Loucy (cell line): ENCODE measurements around the gene GPT2.

Source experiments
- H2AFZ ChIP-seq: fragments of 200-600 bp; sonication (generic); 2 replicates; pipeline ENCODE4 v1.6.0; 2016; ENCODE audit warnings: antibody characterized with exemption, mild to moderate bottlenecking, low read length, moderate library complexity
- H3F3A ChIP-seq: fragments of 200-600 bp; 2 replicates; pipeline ENCODE4 v1.6.0; 2016; ENCODE audit warnings: antibody characterized with exemption, low read depth, mild to moderate bottlenecking
- H3K27me3 ChIP-seq: fragments of 200-600 bp; sonication (generic); 2 replicates; pipeline ENCODE4 v1.6.1; 2014; ENCODE audit warnings: low read length, mild to moderate bottlenecking; ENCODE audit not compliant: insufficient read depth, poor library complexity, severe bottlenecking
- H3K36me3 ChIP-seq: fragments of 200-600 bp; sonication (generic); 2 replicates; pipeline ENCODE4 v1.6.1; 2016; ENCODE audit warnings: low read length; ENCODE audit not compliant: insufficient read depth
- H3K4me1 ChIP-seq: fragments of 200-600 bp; sonication (generic); 2 replicates; pipeline ENCODE4 v1.5.1; 2014; ENCODE audit warnings: low read length, mild to moderate bottlenecking; ENCODE audit not compliant: insufficient read depth, poor library complexity, severe bottlenecking
- H3K4me2 ChIP-seq: fragments of 200-600 bp; sonication (generic); 2 replicates; pipeline ENCODE4 v1.6.0; 2014; ENCODE audit warnings: antibody characterized with exemption, low read length, low read depth, mild to moderate bottlenecking; ENCODE audit not compliant: poor library complexity, severe bottlenecking
- H3K4me3 ChIP-seq: fragments of 200-600 bp; sonication (generic); 2 replicates; pipeline ENCODE4 v1.5.1; 2014; ENCODE audit warnings: low read length, mild to moderate bottlenecking, mixed read lengths; ENCODE audit not compliant: poor library complexity, severe bottlenecking
- H3K79me2 ChIP-seq: fragments of 200-600 bp; sonication (generic); 2 replicates; pipeline ENCODE4 v1.6.1; 2014; ENCODE audit warnings: low read length; ENCODE audit not compliant: insufficient read depth
- H3K9ac ChIP-seq: fragments of 200-600 bp; sonication (generic); 2 replicates; pipeline ENCODE4 v1.6.0; 2014; ENCODE audit warnings: mild to moderate bottlenecking, low read depth, low read length, moderate library complexity; ENCODE audit not compliant: poor library complexity, severe bottlenecking
- H3K9me2 ChIP-seq: fragments of 200-600 bp; sonication (generic); replicated peaks from 2 replicates; pipeline ENCODE4 v1.6.1; 2016; ENCODE audit warnings: low read depth, low read length, mixed read lengths
- H3K9me3 ChIP-seq: fragments of 200-600 bp; sonication (generic); 2 replicates; pipeline ENCODE4 v1.6.1; 2014; ENCODE audit warnings: mild to moderate bottlenecking, antibody characterized with exemption, low read length, low read depth; ENCODE audit not compliant: insufficient read depth
- H4K20me1 ChIP-seq: fragments of 200-600 bp; sonication (generic); 2 replicates; pipeline ENCODE4 v1.6.0; 2014; ENCODE audit warnings: antibody characterized with exemption, low read length, mild to moderate bottlenecking; ENCODE audit not compliant: insufficient read depth, poor library complexity, severe bottlenecking
- EZH2phosphoT487 ChIP-seq: fragments of 200-600 bp; IDR thresholded peaks from 2 replicates; pipeline ENCODE4 v1.6.1; 2018; ENCODE audit warnings: antibody characterized with exemption, mild to moderate bottlenecking, moderate library complexity, borderline replicate concordance
- TF ChIP-seq, protein P1 (sequence below): fragments of 200-600 bp; sonication (generic); conservative IDR thresholded peaks from 2 replicates; pipeline ENCODE4 v1.5.1; 2014; ENCODE audit warnings: mild to moderate bottlenecking, antibody characterized with exemption, low read length

The GPT2 gene

DNA sequence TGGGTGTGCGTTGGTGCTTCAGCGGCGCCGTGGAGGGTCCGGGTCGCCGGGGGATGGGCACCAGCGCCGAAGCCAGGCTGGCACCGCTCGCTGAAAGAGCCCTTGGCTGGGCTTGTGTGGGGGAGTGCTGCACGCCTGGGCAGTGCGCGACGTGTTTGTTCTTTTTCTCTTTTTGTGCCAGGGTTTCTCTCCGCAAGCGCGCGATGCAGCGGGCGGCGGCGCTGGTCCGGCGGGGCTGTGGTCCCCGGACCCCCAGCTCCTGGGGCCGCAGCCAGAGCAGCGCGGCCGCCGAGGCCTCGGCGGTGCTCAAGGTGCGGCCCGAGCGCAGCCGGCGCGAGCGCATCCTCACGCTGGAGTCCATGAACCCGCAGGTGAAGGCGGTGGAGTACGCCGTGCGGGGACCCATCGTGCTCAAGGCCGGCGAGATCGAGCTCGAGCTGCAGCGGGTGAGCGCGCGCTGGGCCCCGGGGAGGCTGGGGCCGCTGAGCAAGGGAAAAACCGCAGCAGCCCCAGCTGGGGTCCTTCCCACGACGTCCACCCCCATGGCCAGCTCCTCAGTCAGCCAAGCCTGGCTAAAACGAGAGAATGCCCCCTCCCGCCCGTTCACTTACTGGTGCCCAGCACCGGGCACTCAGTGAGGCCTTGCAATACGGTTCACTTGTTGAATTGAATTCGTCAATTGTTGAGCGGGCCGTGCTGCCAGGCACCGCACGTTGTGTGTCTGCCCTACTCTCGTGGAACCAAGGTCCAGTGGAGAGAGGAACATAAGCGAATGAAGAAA, 541 bp downstream of the GPT2 start:
- H2AFZ ChIP-seq, result no peak overlapping the region
- H3K9me3 ChIP-seq, result no peaks in the 10 kb centered on the region
- no peaks in the 10 kb centered on the region for H3F3A ChIP-seq
- H3K4me3 ChIP-seq, result no peak overlapping the region
- H4K20me1 ChIP-seq, result no peaks in the 10 kb centered on the region
- H3K36me3 ChIP-seq, result no peaks in the 10 kb centered on the region
- no peak overlapping the region for H3K9ac ChIP-seq
- TF ChIP-seq, protein P1, sequence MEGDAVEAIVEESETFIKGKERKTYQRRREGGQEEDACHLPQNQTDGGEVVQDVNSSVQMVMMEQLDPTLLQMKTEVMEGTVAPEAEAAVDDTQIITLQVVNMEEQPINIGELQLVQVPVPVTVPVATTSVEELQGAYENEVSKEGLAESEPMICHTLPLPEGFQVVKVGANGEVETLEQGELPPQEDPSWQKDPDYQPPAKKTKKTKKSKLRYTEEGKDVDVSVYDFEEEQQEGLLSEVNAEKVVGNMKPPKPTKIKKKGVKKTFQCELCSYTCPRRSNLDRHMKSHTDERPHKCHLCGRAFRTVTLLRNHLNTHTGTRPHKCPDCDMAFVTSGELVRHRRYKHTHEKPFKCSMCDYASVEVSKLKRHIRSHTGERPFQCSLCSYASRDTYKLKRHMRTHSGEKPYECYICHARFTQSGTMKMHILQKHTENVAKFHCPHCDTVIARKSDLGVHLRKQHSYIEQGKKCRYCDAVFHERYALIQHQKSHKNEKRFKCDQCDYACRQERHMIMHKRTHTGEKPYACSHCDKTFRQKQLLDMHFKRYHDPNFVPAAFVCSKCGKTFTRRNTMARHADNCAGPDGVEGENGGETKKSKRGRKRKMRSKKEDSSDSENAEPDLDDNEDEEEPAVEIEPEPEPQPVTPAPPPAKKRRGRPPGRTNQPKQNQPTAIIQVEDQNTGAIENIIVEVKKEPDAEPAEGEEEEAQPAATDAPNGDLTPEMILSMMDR, result no peak
- TF ChIP-seq EZH2phosphoT487, result no peak
- H3K79me2 ChIP-seq, result no peaks in the 10 kb centered on the region
- H3K4me1 ChIP-seq, result no peaks in the 10 kb centered on the region
- no peak overlapping the region for H3K4me2 ChIP-seq
- H3K9me2 ChIP-seq, result no peaks in the 10 kb centered on the region
- H3K27me3 ChIP-seq, result no peaks in the 10 kb centered on the region

DNA sequence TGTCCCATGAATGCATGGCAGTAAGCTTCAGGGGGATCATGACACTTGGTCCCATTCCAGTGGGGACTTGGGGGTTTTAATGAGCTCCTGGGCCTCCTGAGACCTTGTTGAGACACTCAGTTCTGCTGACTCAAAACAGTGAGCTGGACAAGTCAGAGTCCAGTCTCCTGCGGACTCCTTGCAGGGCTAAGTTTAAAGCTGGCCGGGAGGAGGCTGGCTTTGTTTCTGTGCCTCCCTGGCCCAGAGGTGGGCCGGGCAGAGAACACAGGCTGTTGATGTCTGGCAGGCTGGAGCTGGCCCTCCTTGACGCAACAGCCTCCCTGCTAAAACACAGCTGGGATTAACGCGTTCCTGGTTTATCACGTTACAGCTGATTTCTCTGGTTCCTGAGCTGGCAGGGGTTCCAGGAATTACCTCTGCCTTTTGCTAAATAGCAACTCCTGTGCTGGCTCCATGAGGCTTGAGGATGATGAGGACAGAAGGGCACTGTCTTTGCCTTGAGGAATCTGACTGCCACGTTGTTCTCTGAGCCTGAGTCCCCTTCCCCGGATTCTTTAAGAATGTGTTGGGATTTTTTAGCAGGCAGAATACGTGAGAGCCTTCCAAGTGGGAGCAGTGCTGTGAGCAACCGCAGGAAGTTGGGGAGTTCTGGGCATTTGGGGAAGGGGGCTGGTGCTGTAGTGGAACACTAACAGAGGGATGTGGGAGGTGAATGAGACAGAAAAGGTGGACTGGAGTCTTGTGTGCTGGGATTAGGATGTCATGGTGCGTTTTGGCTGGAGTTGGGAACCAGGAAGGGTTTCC, 2.0 kb downstream of the GPT2 start:
- Histone ChIP-seq H3F3A (no peaks in the 10 kb centered on the region), H3K79me2 (no peaks in the 10 kb centered on the region), H2AFZ (0 out of 2 replicates have a peak overlapping the region, but pooled peaks have one; percentile 17), H3K4me3 (no peak overlapping the region), H3K9ac (no peak overlapping the region), H3K36me3 (no peaks in the 10 kb centered on the region), H3K4me2 (no peak overlapping the region), H3K27me3 (no peaks in the 10 kb centered on the region), H3K9me2 (no peaks in the 10 kb centered on the region), H3K4me1 (no peaks in the 10 kb centered on the region), H3K9me3 (no peaks in the 10 kb centered on the region), H4K20me1 (no peaks in the 10 kb centered on the region)
- TF ChIP-seq, protein P1, result no peak
- TF ChIP-seq EZH2phosphoT487, result no peak

DNA sequence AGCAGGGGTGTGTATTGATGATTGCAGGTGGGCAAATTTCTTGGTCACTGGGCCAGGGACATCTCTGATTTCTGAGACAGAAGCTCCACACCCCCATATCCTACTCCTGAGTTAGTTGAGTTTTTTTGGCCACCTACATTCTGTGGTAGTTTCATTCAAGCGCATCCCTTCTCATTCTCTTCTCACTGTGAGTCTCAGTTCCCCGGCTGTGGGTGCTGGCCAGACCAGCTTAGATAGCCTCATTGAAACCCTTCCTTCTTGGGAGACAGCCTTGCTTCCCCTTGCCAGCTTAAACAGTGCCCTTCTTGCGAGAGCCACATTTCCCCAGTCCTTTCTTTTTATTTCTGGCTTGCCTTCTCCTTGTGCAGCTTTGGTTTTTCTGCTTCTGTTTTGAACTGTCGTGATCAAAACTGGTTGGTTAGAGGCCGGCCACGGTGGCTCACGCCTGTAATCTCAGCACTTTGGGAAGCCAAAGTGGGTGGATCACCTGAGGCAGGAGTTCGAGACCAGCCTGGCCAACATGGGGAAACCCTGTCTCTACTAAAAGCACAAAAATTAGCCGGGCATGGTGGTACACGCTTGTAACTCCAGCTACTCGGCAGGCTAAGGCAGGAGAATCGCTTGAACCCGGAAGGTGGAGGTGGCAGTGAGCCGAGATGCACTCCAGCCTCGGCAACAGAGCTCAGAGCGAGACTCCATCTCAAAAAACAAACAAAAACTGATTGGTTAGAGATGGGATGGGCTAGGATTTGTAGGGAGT, 2.8 kb downstream of the GPT2 start:
- Histone ChIP-seq H3K4me2 (no peak overlapping the region), H4K20me1 (no peaks in the 10 kb centered on the region), H3K36me3 (no peaks in the 10 kb centered on the region), H3F3A (no peaks in the 10 kb centered on the region), H3K79me2 (no peaks in the 10 kb centered on the region), H3K4me3 (no peak overlapping the region), H3K9ac (no peak overlapping the region), H3K9me2 (no peaks in the 10 kb centered on the region), H3K9me3 (no peaks in the 10 kb centered on the region), H3K4me1 (no peaks in the 10 kb centered on the region), H2AFZ (no peak overlapping the region), H3K27me3 (no peaks in the 10 kb centered on the region)
- TF ChIP-seq EZH2phosphoT487, result no peak
- TF ChIP-seq, protein P1, result no peak
